ENCODE data around the gene INAFM1. TPM values are rescaled to one million over a fixed set of nuclear protein-coding genes. Genes with fewer than 3 reads are reported as not detected.

INAFM1 gene
- total and polyA plus RNA-seq, 9 of the 15 experiments (the other 6 are each of a cell fraction or from before 2014, with no cell fraction given) = 0.71 to 30.9 (median 3.1) TPM

DNA sequence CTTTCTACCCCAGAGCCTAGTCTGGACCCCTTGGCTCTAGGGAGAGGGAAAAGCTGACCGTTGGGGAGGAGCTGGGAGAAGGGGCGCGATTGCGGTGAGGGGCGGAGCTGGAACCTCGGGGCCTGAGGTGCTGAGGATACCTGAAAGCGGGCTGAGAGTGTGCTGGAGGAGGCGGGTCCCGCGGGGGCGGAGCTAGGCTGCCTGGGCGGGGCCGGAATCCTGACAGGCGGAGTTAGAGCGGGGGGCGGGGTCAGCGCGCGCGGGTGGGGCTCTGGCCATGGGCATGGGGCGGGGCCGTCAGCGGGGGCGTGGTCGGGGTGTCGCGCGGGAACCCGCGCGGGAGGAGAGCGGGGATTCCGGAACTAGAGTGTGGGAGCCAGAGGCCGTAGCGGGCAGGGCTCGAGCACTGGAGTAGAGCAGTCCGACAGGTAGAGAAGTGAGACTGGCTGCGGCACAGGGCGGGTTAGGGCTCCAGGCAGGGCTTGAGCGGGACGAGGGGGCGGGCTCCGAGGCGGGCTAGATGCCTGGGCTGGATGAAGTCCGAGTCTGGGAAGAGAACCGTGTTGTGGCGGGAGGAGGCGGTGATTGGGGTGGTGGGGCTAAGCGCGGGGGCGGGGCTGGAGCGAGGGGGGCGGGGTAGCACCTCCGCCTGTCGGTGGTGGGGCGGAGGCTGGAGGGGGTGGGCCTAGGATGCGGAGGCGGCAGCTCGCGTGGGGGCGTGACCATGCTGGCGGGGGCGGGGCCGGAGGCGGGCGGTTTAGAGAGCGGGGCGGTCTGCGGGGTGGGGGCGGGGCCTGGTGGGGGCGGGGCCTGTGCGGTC lies at the start of gene INAFM1 (continued):
- TF ChIP-seq CHD2 (IDR thresholded peaks at IDR 0.05; ENCODE audit: low read depth, low read length) (peak; percentile 91), WHSC1 (IDR thresholded peaks at IDR 0.05; ENCODE audit: low read length) (no peak), NR4A1 (CRISPR knock-in tag; IDR thresholded peaks at IDR 0.05) (no peak), NR4A1 (tag; IDR thresholded peaks at IDR 0.05) (no peak), LEF1 (IDR thresholded peaks at IDR 0.05) (no peak), MECOM (CRISPR knock-in tag; IDR thresholded peaks at IDR 0.05) (no peak), XRCC4 (IDR thresholded peaks at IDR 0.05; ENCODE audit: extremely low read depth, insufficient read depth, insufficient read length) (no peak), KDM4B (IDR thresholded peaks at IDR 0.05; ENCODE audit: borderline replicate concordance in 2 of 2, low read depth in 1 of 2) (no peak; a peak in 1 of 4 replicates), NELFE (IDR thresholded peaks at IDR 0.05; ENCODE audit: insufficient read depth, insufficient read length) (no peak), ESRRB (CRISPR knock-in tag; IDR thresholded peaks at IDR 0.05; ENCODE audit: borderline replicate concordance) (no peak), POLR2AphosphoS2 (IDR thresholded peaks at IDR 0.05; ENCODE audit: low read length) (peak; percentile 77; the same call in 1 of the 2 replicates), BRF1 (IDR thresholded peaks at IDR 0.05; ENCODE audit: borderline replicate concordance, extremely low read depth, insufficient read length) (no peak), TARDBP (IDR thresholded peaks at IDR 0.05) (no peak), POLR2G (IDR thresholded peaks at IDR 0.05; ENCODE audit: low read depth, low read length) (peak; percentile 71)
- TF ChIP-seq, protein P1, sequence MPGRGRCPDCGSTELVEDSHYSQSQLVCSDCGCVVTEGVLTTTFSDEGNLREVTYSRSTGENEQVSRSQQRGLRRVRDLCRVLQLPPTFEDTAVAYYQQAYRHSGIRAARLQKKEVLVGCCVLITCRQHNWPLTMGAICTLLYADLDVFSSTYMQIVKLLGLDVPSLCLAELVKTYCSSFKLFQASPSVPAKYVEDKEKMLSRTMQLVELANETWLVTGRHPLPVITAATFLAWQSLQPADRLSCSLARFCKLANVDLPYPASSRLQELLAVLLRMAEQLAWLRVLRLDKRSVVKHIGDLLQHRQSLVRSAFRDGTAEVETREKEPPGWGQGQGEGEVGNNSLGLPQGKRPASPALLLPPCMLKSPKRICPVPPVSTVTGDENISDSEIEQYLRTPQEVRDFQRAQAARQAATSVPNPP (IDR thresholded peaks at IDR 0.05; ENCODE audit: borderline replicate concordance, insufficient read depth, insufficient read length) = no peak
- TF ChIP-seq, protein P2, sequence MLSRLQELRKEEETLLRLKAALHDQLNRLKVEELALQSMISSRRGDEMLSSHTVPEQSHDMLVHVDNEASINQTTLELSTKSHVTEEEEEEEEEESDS (CRISPR knock-in tag; IDR thresholded peaks at IDR 0.05) = no peak
- TF ChIP-seq, protein P3, sequence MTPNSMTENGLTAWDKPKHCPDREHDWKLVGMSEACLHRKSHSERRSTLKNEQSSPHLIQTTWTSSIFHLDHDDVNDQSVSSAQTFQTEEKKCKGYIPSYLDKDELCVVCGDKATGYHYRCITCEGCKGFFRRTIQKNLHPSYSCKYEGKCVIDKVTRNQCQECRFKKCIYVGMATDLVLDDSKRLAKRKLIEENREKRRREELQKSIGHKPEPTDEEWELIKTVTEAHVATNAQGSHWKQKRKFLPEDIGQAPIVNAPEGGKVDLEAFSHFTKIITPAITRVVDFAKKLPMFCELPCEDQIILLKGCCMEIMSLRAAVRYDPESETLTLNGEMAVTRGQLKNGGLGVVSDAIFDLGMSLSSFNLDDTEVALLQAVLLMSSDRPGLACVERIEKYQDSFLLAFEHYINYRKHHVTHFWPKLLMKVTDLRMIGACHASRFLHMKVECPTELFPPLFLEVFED (CRISPR knock-in tag; conservative IDR thresholded peaks at IDR 0.05) = peak; percentile 89; the same call in 1 of the 2 replicates
- TF ChIP-seq, protein P4, sequence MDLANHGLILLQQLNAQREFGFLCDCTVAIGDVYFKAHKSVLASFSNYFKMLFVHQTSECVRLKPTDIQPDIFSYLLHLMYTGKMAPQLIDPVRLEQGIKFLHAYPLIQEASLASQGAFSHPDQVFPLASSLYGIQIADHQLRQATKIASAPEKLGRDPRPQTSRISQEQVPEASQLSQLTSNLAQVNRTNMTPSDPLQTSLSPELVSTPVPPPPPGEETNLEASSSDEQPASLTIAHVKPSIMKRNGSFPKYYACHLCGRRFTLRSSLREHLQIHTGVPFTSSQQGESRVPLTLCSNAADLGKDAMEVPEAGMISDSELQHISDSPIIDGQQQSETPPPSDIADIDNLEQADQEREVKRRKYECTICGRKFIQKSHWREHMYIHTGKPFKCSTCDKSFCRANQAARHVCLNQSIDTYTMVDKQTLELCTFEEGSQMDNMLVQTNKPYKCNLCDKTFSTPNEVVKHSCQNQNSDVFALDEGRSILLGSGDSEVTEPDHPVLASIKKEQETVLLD (IDR thresholded peaks at IDR 0.05) = no peak
- TF ChIP-seq, protein P5, sequence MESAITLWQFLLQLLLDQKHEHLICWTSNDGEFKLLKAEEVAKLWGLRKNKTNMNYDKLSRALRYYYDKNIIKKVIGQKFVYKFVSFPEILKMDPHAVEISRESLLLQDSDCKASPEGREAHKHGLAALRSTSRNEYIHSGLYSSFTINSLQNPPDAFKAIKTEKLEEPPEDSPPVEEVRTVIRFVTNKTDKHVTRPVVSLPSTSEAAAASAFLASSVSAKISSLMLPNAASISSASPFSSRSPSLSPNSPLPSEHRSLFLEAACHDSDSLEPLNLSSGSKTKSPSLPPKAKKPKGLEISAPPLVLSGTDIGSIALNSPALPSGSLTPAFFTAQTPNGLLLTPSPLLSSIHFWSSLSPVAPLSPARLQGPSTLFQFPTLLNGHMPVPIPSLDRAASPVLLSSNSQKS (CRISPR knock-in tag; IDR thresholded peaks at IDR 0.05) = no peak
- TF ChIP-seq, protein P6, sequence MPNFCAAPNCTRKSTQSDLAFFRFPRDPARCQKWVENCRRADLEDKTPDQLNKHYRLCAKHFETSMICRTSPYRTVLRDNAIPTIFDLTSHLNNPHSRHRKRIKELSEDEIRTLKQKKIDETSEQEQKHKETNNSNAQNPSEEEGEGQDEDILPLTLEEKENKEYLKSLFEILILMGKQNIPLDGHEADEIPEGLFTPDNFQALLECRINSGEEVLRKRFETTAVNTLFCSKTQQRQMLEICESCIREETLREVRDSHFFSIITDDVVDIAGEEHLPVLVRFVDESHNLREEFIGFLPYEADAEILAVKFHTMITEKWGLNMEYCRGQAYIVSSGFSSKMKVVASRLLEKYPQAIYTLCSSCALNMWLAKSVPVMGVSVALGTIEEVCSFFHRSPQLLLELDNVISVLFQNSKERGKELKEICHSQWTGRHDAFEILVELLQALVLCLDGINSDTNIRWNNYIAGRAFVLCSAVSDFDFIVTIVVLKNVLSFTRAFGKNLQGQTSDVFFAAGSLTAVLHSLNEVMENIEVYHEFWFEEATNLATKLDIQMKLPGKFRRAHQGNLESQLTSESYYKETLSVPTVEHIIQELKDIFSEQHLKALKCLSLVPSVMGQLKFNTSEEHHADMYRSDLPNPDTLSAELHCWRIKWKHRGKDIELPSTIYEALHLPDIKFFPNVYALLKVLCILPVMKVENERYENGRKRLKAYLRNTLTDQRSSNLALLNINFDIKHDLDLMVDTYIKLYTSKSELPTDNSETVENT (CRISPR knock-in tag; IDR thresholded peaks at IDR 0.05) = no peak

Measured in K562 (cell line).